ENCODE data around the gene SPAAR. TPM values are rescaled to one million over a fixed set of nuclear protein-coding genes. Genes with fewer than 3 reads are reported as not detected.

SPAAR gene
- total RNA-seq, 1 experiment from 2014 or later: not detected

- Histone ChIP-seq H3K79me1 (ENCODE audit: insufficient read depth, low read depth, low read length, poor library complexity, severe bottlenecking) (no peaks in the 10 kb centered on the region), H3K56ac (ENCODE audit: insufficient read length, low read depth, low read length) (no peak overlapping the region), H3K23me2 (ENCODE audit: insufficient read length, low read depth, low read length, poor library complexity, severe bottlenecking) (no peaks in the 10 kb centered on the region), H3K9ac (ENCODE audit: extremely low read depth, insufficient read length, low read length) (no peak overlapping the region), H4K5ac (ENCODE audit: insufficient read length, low read depth, low read length) (no peak overlapping the region), H2AK5ac (ENCODE audit: insufficient read length, low read length) (no peak overlapping the region), H3K79me2 (ENCODE audit: insufficient read depth, low read length) (no peaks in the 10 kb centered on the region), H2AFZ (ENCODE audit: low read length) (no peak overlapping the region), H4K20me1 (ENCODE audit: control insufficient read depth, insufficient read depth, insufficient read length) (no peaks in the 10 kb centered on the region), H2BK120ac (ENCODE audit: low read depth, low read length, poor library complexity, severe bottlenecking) (no peak overlapping the region), H2BK20ac (ENCODE audit: low read depth, low read length, poor library complexity, severe bottlenecking) (no peak overlapping the region), H3K23ac (ENCODE audit: insufficient read length, low read depth, low read length) (no peak overlapping the region), H3K18ac (ENCODE audit: insufficient read length, low read depth, low read length) (no peak overlapping the region), H2BK15ac (ENCODE audit: low read depth, low read length) (no peak overlapping the region), H4K91ac (ENCODE audit: insufficient read length, low read depth, low read length) (no peak overlapping the region), H3K27ac (ENCODE audit: insufficient read length, low read depth, low read length) (no peak overlapping the region), H3K14ac (ENCODE audit: insufficient read depth, low read length) (no peak overlapping the region), H3K4ac (ENCODE audit: low read depth, low read length) (no peak overlapping the region), H3K4me1 (ENCODE audit: insufficient read depth, low read length) (no peaks in the 10 kb centered on the region), H4K8ac (replicated peaks; ENCODE audit: insufficient read length, low read depth, low read length) (no peak overlapping the region), H3K9me3 (ENCODE audit: control insufficient read depth, low read depth, low read length) (no peaks in the 10 kb centered on the region), H3T11ph (ENCODE audit: low read length) (no peak overlapping the region), H2BK12ac (ENCODE audit: insufficient read length, low read depth, low read length) (no peak overlapping the region), H3K4me2 (ENCODE audit: insufficient read depth, insufficient read length, low read length) (no peak overlapping the region), H3K27me3 (ENCODE audit: insufficient read depth, low read length) (no peaks in the 10 kb centered on the region), H2BK5ac (ENCODE audit: insufficient read length, low read length) (no peak overlapping the region)
- Mint-ChIP-seq H3K9me3 (no peaks in the 10 kb centered on the region), H3K27me3 (ENCODE audit: low read depth) (peaks cover 12% of the 10 kb centered on the region), H3K4me1 (no peaks in the 10 kb centered on the region; a peak in 1 of 4 replicates), H3K36me3 (ENCODE audit: insufficient read depth in 1 of 3, low read depth in 3 of 3) (no peaks in the 10 kb centered on the region), H3K4me3 (no peak overlapping the region), H3K27ac (no peak overlapping the region)
- no peak for TF ChIP-seq CTCF (conservative IDR thresholded peaks at IDR 0.05)
- no peak for DNase-seq
- no CpG with 5 or more reads among the region's 6 CpGs for WGBS (ENCODE audit: extremely low coverage, insufficient read length, low lambda C conversion rate)
These were observed 20.1 kb downstream of the SPAAR start for GRCh38 chr9:35929453-35929718.
